ENCODE results near the gene MYLK2. TPM values are rescaled to one million over a fixed set of nuclear protein-coding genes. Genes with fewer than 3 reads are reported as not detected.
A peak's percentile ranks its signal among the peaks of the same experiment; 100 is the strongest.

Gene MYLK2
- total RNA-seq, 2 experiments from 2014 or later = 0.31 to 0.39 TPM

- peaks cover 29% of the 10 kb centered on the region for H3K4me1 Mint-ChIP-seq
- POLR2A ChIA-PET = interaction anchor here (1.1 kb wide), 1 partner anchor 91 kb away, joined by 4 read pairs; the partner anchor contains the start of gene PDRG1
- H3K36me3 Mint-ChIP-seq = no peaks in the 10 kb centered on the region
- no peaks in the 10 kb centered on the region for H3K9me3 Mint-ChIP-seq
- peaks cover 26% of the 10 kb centered on the region for H3K27me3 Mint-ChIP-seq
- no peak overlapping the region for H3K27ac Mint-ChIP-seq
- no peak overlapping the region for H3K4me3 Mint-ChIP-seq
- ATAC-seq (ENCODE audit: low read depth) (no peak), DNase-seq (no peak)
Measured at GRCh38 chr20:31859998-31860380, 40.8 kb downstream of the MYLK2 start.

GRCh38 chr20:31860390-31861134, 41.4 kb downstream of the MYLK2 start:
- DNase-seq (no peak), ATAC-seq (ENCODE audit: low read depth) (no peak)
- POLR2A ChIA-PET = interaction anchor here (1.1 kb wide), 1 partner anchor 91 kb away, joined by 4 read pairs; the partner anchor contains the start of gene PDRG1
- peak overlapping the region; percentile 23 for H3K4me3 Mint-ChIP-seq
- peaks cover 32% of the 10 kb centered on the region for H3K27me3 Mint-ChIP-seq
- peaks cover 29% of the 10 kb centered on the region for H3K4me1 Mint-ChIP-seq
- no peaks in the 10 kb centered on the region for H3K36me3 Mint-ChIP-seq
- no peaks in the 10 kb centered on the region for H3K9me3 Mint-ChIP-seq
- no peak overlapping the region for H3K27ac Mint-ChIP-seq

GRCh38 chr20:31861135-31861384, 41.9 kb downstream of the MYLK2 start:
- H3K4me3 Mint-ChIP-seq = peak overlapping the region; percentile 23
- peak; percentile 21 for ATAC-seq (ENCODE audit: low read depth)
- no peaks in the 10 kb centered on the region for H3K36me3 Mint-ChIP-seq
- no peak overlapping the region for H3K27ac Mint-ChIP-seq
- peaks cover 29% of the 10 kb centered on the region for H3K4me1 Mint-ChIP-seq
- H3K9me3 Mint-ChIP-seq = no peaks in the 10 kb centered on the region
- DNase-seq = no peak
- peaks cover 35% of the 10 kb centered on the region for H3K27me3 Mint-ChIP-seq
- POLR2A ChIA-PET = no interaction called here

- Mint-ChIP-seq H3K27me3 (peaks cover 35% of the 10 kb centered on the region), H3K4me3 (peak overlapping the region; percentile 64), H3K9me3 (no peaks in the 10 kb centered on the region), H3K27ac (no peak overlapping the region), H3K36me3 (no peaks in the 10 kb centered on the region), H3K4me1 (peaks cover 29% of the 10 kb centered on the region)
- POLR2A ChIA-PET = interaction anchor here (0.7 kb wide), 1 partner anchor 18 kb away, joined by 6 read pairs; no protein-coding TSS in a partner anchor
- ATAC-seq (ENCODE audit: low read depth) (peak; percentile 88), DNase-seq (peak; percentile 77)
Measured at GRCh38 chr20:31861385-31862156, 42.4 kb downstream of the MYLK2 start.

GRCh38 chr20:31862157-31862470, 43.0 kb downstream of the MYLK2 start:
- POLR2A ChIA-PET = interaction anchor here (0.7 kb wide), 1 partner anchor 18 kb away, joined by 6 read pairs; no protein-coding TSS in a partner anchor
- Mint-ChIP-seq H3K9me3 (no peaks in the 10 kb centered on the region), H3K27ac (no peak overlapping the region), H3K4me3 (peak overlapping the region; percentile 64), H3K36me3 (no peaks in the 10 kb centered on the region), H3K4me1 (peaks cover 29% of the 10 kb centered on the region), H3K27me3 (peaks cover 36% of the 10 kb centered on the region)
- ATAC-seq (ENCODE audit: low read depth) (no peak), DNase-seq (no peak)

GRCh38 chr20:31862506-31862905, 43.4 kb downstream of the MYLK2 start:
- Mint-ChIP-seq H3K27ac (no peak overlapping the region), H3K36me3 (no peaks in the 10 kb centered on the region), H3K4me3 (no peak overlapping the region), H3K27me3 (peaks cover 35% of the 10 kb centered on the region), H3K4me1 (peaks cover 27% of the 10 kb centered on the region), H3K9me3 (no peaks in the 10 kb centered on the region)
- no peak for DNase-seq
- no peak for ATAC-seq (ENCODE audit: low read depth)
- POLR2A ChIA-PET = no interaction called here

GRCh38 chr20:31863296-31864085, 44.3 kb downstream of the MYLK2 start:
- no peak for DNase-seq
- Mint-ChIP-seq H3K36me3 (no peaks in the 10 kb centered on the region), H3K9me3 (no peaks in the 10 kb centered on the region), H3K4me3 (no peak overlapping the region), H3K27ac (no peak overlapping the region), H3K4me1 (peaks cover 20% of the 10 kb centered on the region), H3K27me3 (peaks cover 41% of the 10 kb centered on the region)
- ATAC-seq (ENCODE audit: low read depth) = no peak
- POLR2A ChIA-PET = no interaction called here

GRCh38 chr20:31864521-31865400, 45.6 kb downstream of the MYLK2 start:
- no peak overlapping the region for H3K4me3 Mint-ChIP-seq
- DNase-seq = no peak
- peaks cover 15% of the 10 kb centered on the region for H3K4me1 Mint-ChIP-seq
- no peak overlapping the region for H3K27ac Mint-ChIP-seq
- ATAC-seq (ENCODE audit: low read depth) = no peak
- H3K9me3 Mint-ChIP-seq = no peaks in the 10 kb centered on the region
- no peaks in the 10 kb centered on the region for H3K36me3 Mint-ChIP-seq
- POLR2A ChIA-PET = no interaction called here
- H3K27me3 Mint-ChIP-seq = peaks cover 46% of the 10 kb centered on the region

GRCh38 chr20:31866221-31866620, 47.1 kb downstream of the MYLK2 start:
- H3K36me3 Mint-ChIP-seq = no peaks in the 10 kb centered on the region
- DNase-seq (no peak), ATAC-seq (ENCODE audit: low read depth) (no peak)
- H3K27ac Mint-ChIP-seq = no peak overlapping the region
- H3K4me1 Mint-ChIP-seq = peaks cover 18% of the 10 kb centered on the region
- H3K27me3 Mint-ChIP-seq = peaks cover 47% of the 10 kb centered on the region
- POLR2A ChIA-PET = no interaction called here
- no peak overlapping the region for H3K4me3 Mint-ChIP-seq
- H3K9me3 Mint-ChIP-seq = no peaks in the 10 kb centered on the region

GRCh38 chr20:31868853-31869672, 49.9 kb downstream of the MYLK2 start:
- Mint-ChIP-seq H3K4me1 (peaks cover 11% of the 10 kb centered on the region), H3K36me3 (no peaks in the 10 kb centered on the region), H3K27ac (no peak overlapping the region), H3K27me3 (peaks cover 67% of the 10 kb centered on the region), H3K9me3 (no peaks in the 10 kb centered on the region), H3K4me3 (peak overlapping the region; percentile 82)
- no peak for DNase-seq
- no peak for ATAC-seq (ENCODE audit: low read depth)
- POLR2A ChIA-PET = no interaction called here

- Mint-ChIP-seq H3K36me3 (no peaks in the 10 kb centered on the region), H3K27me3 (peaks cover 72% of the 10 kb centered on the region), H3K27ac (no peak overlapping the region), H3K4me3 (peak overlapping the region; percentile 82), H3K4me1 (peaks cover 11% of the 10 kb centered on the region), H3K9me3 (no peaks in the 10 kb centered on the region)
- POLR2A ChIA-PET = no interaction called here
- DNase-seq = no peak
- ATAC-seq (ENCODE audit: low read depth) = peak; percentile 18
Measured at GRCh38 chr20:31869673-31869941, 50.5 kb downstream of the MYLK2 start.

GRCh38 chr20:31869942-31870725, 51.0 kb downstream of the MYLK2 start, which contains the start of the genes DUSP15 and TTLL9:
Gene DUSP15, minus strand, starts transcription at chr20:31870527. Its CDS starts 190 bp downstream, at chr20:31870337.
Gene TTLL9, plus strand, starts transcription at chr20:31870634. Its CDS starts 493 bp downstream, at chr20:31871127.
- no peak for DNase-seq
- H3K4me3 Mint-ChIP-seq = peak within 1 kb of the TSS; percentile 82
- peak within 1 kb of the TSS; percentile 66 for H3K27ac Mint-ChIP-seq
- H3K4me1 Mint-ChIP-seq = peaks cover 11% of the 10 kb centered on the region
- POLR2A ChIA-PET = no interaction called here
- H3K9me3 Mint-ChIP-seq = no peaks in the 10 kb centered on the region
- no peaks in the 10 kb centered on the region for H3K36me3 Mint-ChIP-seq
- H3K27me3 Mint-ChIP-seq = peaks cover 71% of the 10 kb centered on the region
- peak; percentile 35 for ATAC-seq (ENCODE audit: low read depth)
